Prostate gland (tissue), 2 donors: ENCODE data around the gene IKZF1. TPM values are rescaled to one million over a fixed set of nuclear protein-coding genes. Genes with fewer than 3 reads are reported as not detected.

Source experiments
- DNase-seq: peaks from one replicate; pipeline ENCODE4 v3.0.0-alpha.2; 2019; ENCODE audit warnings: low spot score
- H3K27ac ChIP-seq, 2 donors: fragments of 200-600 bp; sonication (generic); 2 replicates each; pipeline ENCODE4 v1.5.1; 2017 to 2019
- H3K27me3 ChIP-seq: fragments of 200-600 bp; sonication (generic); replicated peaks from 2 replicates; pipeline ENCODE4 v1.5.1; 2019; ENCODE audit not compliant: insufficient read depth
- H3K36me3 ChIP-seq, 2 donors: fragments of 200-600 bp; sonication (generic); 1 replicate in 1 of 2; 2 replicates in 1 of 2; pipeline versions ENCODE4 v1.5.1 to v1.8.1; 2017 to 2019
- H3K4me1 ChIP-seq: fragments of 200-600 bp; sonication (generic); replicated peaks from 2 replicates; pipeline ENCODE4 v1.5.1; 2019
- H3K4me3 ChIP-seq, 2 donors: fragments of 200-600 bp; sonication (generic); 2 replicates each; pipeline ENCODE4 v1.5.1; 2017 to 2019
- H3K9me3 ChIP-seq: fragments of 200-600 bp; sonication (generic); 2 replicates; pipeline ENCODE4 v1.5.1; 2017
- POLR2A ChIP-seq: fragments of 450-650 bp; IDR thresholded peaks from one replicate; pipeline ENCODE4 v1.6.1; 2016; ENCODE audit warnings: antibody characterized with exemption, mild to moderate bottlenecking
- POLR2AphosphoS5 ChIP-seq: sonication (generic); formaldehyde crosslinking; IDR thresholded peaks from one replicate; pipeline ENCODE4 v1.6.1; 2017; ENCODE audit warnings: antibody characterized with exemption
- WGBS: methylation state at CpG from one replicate; pipeline ENCODE4 v1.1.5; 2018; 5-methylcytosine and 5-hydroxymethylcytosine counted together
- intact Hi-C: fragments of 100-400 bp; cut with DNase I; formaldehyde crosslinking; loops from one replicate; pipeline ENCODE4 v1.14.2; 2022
- total RNA-seq, 2 donors: library from RNA; depleted of rRNA; stranded (reverse); fragments of >200 nt; gene quantifications; one replicate each; pipeline ENCODE4 v1.1.0, GENCODE V29; 2016
- TF ChIP-seq, protein P1 (sequence below), 4 experiments: fragments of 200-600 bp in 2 of 4; fragments of 450-650 bp in 2 of 4; sonication (generic) in 2 of 4; IDR thresholded peaks; 1 replicate in 3 of 4; 2 replicates in 1 of 4; pipeline ENCODE4 v1.5.1; 2016 to 2019; ENCODE audit warnings: antibody characterized with exemption in 4 of 4, mild to moderate bottlenecking in 2 of 4, moderate library complexity in 2 of 4

The IKZF1 gene
- total RNA-seq, 2 donors from 2014 or later, result 2.7 to 7.7 TPM

DNA sequence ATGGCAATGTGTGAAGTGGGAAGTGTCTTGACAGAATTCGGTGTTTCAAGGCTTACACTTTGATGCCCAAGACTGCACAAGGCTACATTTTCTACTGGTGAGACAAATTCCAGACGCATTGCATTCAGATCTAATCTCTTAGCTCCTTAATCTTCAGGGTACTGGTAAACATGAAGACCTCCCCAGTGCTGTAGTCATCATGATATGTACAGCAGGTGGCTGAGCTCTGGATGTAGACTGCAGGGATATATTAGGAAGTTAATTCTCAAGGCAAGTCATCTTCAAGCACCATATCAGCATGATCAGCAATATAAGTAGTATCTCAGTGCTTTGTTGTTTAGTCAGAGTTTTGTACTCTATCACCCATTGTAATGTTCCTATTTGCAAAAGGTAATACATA is 61.8 kb downstream of the IKZF1 start:
- no peaks in the 10 kb centered on the region for H3K9me3 ChIP-seq
- no peaks in the 10 kb centered on the region for H3K4me1 ChIP-seq
- no peaks in the 10 kb centered on the region for H3K27me3 ChIP-seq
- no peak overlapping the region for H3K4me3 ChIP-seq
- WGBS, result 42% methylated on average over 2 of the region's 2 CpGs
- intact Hi-C loops, result no loop called here
- no peaks in the 10 kb centered on the region for H3K36me3 ChIP-seq
- no peak for DNase-seq
- TF ChIP-seq, protein P1, sequence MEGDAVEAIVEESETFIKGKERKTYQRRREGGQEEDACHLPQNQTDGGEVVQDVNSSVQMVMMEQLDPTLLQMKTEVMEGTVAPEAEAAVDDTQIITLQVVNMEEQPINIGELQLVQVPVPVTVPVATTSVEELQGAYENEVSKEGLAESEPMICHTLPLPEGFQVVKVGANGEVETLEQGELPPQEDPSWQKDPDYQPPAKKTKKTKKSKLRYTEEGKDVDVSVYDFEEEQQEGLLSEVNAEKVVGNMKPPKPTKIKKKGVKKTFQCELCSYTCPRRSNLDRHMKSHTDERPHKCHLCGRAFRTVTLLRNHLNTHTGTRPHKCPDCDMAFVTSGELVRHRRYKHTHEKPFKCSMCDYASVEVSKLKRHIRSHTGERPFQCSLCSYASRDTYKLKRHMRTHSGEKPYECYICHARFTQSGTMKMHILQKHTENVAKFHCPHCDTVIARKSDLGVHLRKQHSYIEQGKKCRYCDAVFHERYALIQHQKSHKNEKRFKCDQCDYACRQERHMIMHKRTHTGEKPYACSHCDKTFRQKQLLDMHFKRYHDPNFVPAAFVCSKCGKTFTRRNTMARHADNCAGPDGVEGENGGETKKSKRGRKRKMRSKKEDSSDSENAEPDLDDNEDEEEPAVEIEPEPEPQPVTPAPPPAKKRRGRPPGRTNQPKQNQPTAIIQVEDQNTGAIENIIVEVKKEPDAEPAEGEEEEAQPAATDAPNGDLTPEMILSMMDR (IDR thresholded peaks at IDR 0.05), result no peak
- no peak for TF ChIP-seq POLR2AphosphoS5
- TF ChIP-seq POLR2A, result no peak
- H3K27ac ChIP-seq, result no peak overlapping the region

DNA sequence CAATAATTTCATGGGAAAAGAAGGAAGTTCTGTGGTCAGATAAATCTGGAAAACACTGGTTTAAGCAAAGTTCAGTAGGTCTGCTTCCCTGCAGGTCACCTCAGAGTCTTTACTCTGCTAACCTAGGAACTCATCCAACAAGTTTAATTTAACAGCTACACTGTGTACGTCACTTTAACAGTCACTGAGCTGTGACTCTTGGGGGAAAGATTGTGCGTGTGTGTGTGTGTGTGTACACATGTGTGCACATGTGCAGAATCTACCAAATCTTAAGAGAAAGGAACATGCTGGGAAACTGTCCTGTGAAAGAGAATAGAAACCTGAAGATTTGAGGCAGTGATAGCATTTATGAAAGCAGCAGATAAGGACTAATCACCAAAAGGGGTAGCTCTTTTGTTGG is 62.6 kb downstream of the IKZF1 start:
- TF ChIP-seq POLR2A, result no peak
- TF ChIP-seq, protein P1 (IDR thresholded peaks at IDR 0.05), result no peak
- TF ChIP-seq POLR2AphosphoS5, result no peak
- Histone ChIP-seq H3K4me1 (no peaks in the 10 kb centered on the region), H3K4me3 (no peak overlapping the region), H3K27me3 (no peaks in the 10 kb centered on the region), H3K36me3 (no peaks in the 10 kb centered on the region), H3K27ac (no peak overlapping the region), H3K9me3 (no peaks in the 10 kb centered on the region)
- intact Hi-C loops, result no loop called here
- DNase-seq, result no peak
- WGBS, result 54% methylated on average over 2 of the region's 2 CpGs

DNA sequence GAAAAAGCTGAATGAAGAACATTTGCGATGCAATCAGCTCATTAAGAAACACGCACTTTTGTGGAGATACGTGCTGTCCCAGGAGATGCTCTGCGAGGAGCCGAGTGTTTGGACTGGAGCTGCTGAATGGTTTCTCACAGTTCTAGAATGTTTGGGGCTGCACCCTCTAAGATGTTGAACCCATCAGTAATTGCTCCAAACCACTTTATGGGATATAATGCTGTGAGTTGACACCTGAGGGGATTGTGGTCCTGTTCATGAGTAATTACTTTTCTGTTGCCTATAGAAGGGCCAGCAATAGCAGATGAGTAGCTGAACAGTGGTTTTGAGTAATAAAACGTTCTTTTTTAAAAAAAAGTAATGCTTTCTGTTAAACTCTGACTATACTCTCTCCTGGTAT is 63.1 kb downstream of the IKZF1 start:
- H3K4me3 ChIP-seq, result no peak overlapping the region
- DNase-seq, result no peak
- no peaks in the 10 kb centered on the region for H3K36me3 ChIP-seq
- 78% methylated on average over 6 of the region's 6 CpGs for WGBS
- H3K9me3 ChIP-seq, result no peaks in the 10 kb centered on the region
- H3K27ac ChIP-seq, result no peak overlapping the region
- no peaks in the 10 kb centered on the region for H3K4me1 ChIP-seq
- H3K27me3 ChIP-seq, result no peaks in the 10 kb centered on the region
- intact Hi-C loops, result no loop called here
- no peak for TF ChIP-seq POLR2AphosphoS5

DNA sequence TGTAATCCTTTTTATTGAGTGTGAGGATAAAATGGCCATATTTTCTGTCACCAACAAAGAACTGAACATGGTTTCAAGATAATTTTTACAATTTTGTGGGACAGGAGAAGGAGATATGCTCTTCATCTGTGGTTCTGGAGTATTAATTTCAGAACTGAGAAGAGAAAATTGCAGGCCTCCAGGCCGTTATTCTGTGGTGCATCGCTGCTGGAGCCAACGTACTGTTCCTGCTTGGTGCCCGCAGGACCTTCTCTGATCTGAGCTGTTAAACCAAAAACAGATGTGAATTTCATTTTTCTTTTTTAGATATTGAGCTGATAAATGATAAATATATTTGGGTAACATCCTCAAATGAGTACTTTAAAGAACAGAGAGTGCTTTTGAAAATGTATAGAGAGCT is 63.9 kb downstream of the IKZF1 start:
- TF ChIP-seq POLR2A (no peak), POLR2AphosphoS5 (no peak)
- TF ChIP-seq, protein P1 (IDR thresholded peaks at IDR 0.05), result no peak
- Histone ChIP-seq H3K9me3 (no peaks in the 10 kb centered on the region), H3K36me3 (no peaks in the 10 kb centered on the region), H3K27ac (no peak overlapping the region), H3K4me3 (no peak overlapping the region), H3K27me3 (no peaks in the 10 kb centered on the region), H3K4me1 (no peaks in the 10 kb centered on the region)
- intact Hi-C loops, result no loop called here
- WGBS, result 84% methylated on average over 4 of the region's 4 CpGs
- DNase-seq, result no peak

DNA sequence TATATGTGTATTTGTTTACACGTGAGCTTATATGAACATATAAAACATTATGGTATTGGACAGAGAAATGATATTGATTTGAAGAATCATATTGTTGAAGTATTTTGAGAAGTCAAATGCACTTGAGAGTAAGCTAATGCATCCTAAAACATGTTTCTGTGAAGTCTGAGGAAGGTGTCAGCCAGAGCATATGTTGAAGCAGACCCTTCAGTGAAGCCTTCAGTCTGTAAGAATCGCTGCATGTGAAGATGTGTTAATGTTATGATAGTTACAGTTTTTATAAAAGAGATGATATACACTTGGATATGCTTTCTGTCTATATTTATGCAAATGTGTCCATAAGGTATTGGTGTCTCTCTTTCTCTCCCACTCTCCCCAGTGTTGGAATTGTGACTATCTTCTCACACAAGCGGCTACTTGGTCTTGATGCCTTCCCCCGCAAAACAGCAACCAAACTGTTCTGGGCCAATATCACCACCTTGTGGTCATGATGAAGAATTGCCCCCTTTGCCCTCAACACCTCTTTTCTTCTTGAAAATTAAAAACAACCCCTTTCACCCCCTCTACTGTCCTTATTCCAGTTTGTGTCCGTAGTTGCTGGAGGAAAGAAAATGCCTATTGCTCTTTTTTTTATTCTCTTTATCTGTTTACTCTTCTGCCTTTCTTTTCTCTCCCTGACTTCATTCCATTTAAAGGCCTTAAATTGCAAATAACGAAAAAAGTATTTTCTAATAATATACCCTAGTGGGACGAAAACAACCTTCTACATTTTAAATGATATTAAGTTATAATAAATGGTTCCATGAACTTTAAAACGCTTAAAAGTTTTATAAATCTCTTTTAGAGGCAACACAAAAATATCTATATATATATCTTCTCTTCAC is 64.9 kb downstream of the IKZF1 start:
- H3K9me3 ChIP-seq, result no peaks in the 10 kb centered on the region
- DNase-seq, result no peak
- 66% methylated on average over 8 of the region's 8 CpGs for WGBS
- H3K4me1 ChIP-seq, result no peaks in the 10 kb centered on the region
- H3K27me3 ChIP-seq, result no peaks in the 10 kb centered on the region
- H3K27ac ChIP-seq, result no peak overlapping the region
- no peaks in the 10 kb centered on the region for H3K36me3 ChIP-seq
- H3K4me3 ChIP-seq, result no peak overlapping the region
- intact Hi-C loops, result no loop called here
- TF ChIP-seq, protein P1 (IDR thresholded peaks at IDR 0.05), result peak in 2 of 4 experiments; percentile 16 to 28
- no peak for TF ChIP-seq POLR2A
